Sigmoid colon (tissue), 7 donors: Measurements from ENCODE around the gene PRX. TPM values are rescaled to one million over a fixed set of nuclear protein-coding genes. Genes with fewer than 3 reads are reported as not detected.

Source experiments
- DNase-seq: peaks from one replicate; pipeline ENCODE4 v3.0.0-alpha.2; 2019
- H3K27ac ChIP-seq, 4 donors: fragments of 200-600 bp; sonication (generic); one replicate each; pipeline ENCODE4 v1.5.1; 2016 to 2019; ENCODE audit warnings: mild to moderate bottlenecking in 1 of 4
- H3K27me3 ChIP-seq, 3 donors: fragments of 200-600 bp; sonication (generic); one replicate each; pipeline ENCODE4 v1.5.1; 2019; ENCODE audit warnings: mild to moderate bottlenecking in 1 of 3
- H3K36me3 ChIP-seq, 4 donors: fragments of 200-600 bp; sonication (generic); one replicate each; pipeline ENCODE4 v1.5.1; 2016 to 2019
- H3K4me1 ChIP-seq, 4 donors: fragments of 200-600 bp; sonication (generic); one replicate each; pipeline ENCODE4 v1.5.1; 2017 to 2019
- H3K4me3 ChIP-seq, 4 donors: fragments of 200-600 bp; sonication (generic); one replicate each; pipeline ENCODE4 v1.5.1; 2017 to 2019; ENCODE audit warnings: mild to moderate bottlenecking in 2 of 4, moderate library complexity in 1 of 4
- H3K9me3 ChIP-seq, 4 donors: fragments of 200-600 bp in 3 of 4; sonication (generic) in 3 of 4; one replicate each; pipeline versions ENCODE4 v1.5.1 to v1.6.1; 2013 to 2019
- EP300 ChIP-seq, 4 donors: sonication (generic); formaldehyde crosslinking; IDR thresholded peaks; one replicate each; pipeline ENCODE4 v1.6.1; 2017; ENCODE audit warnings: antibody characterized with exemption in 4 of 4
- POLR2A ChIP-seq, 2 donors: fragments of 450-650 bp; IDR thresholded peaks; one replicate each; pipeline ENCODE4 v1.6.1; 2016; ENCODE audit warnings: antibody characterized with exemption in 2 of 2, mild to moderate bottlenecking in 2 of 2, moderate library complexity in 2 of 2
- POLR2AphosphoS5 ChIP-seq, 4 donors: sonication (generic); formaldehyde crosslinking; IDR thresholded peaks; one replicate each; pipeline ENCODE4 v1.6.1; 2017; ENCODE audit warnings: antibody characterized with exemption in 4 of 4
- WGBS, 2 donors: extraction: QIAGEN DNeasy Blood & Tissue Kit; methylation state at CpG; one replicate each; pipeline ENCODE4 v1.1.7; 2013; 5-methylcytosine and 5-hydroxymethylcytosine counted together
- intact Hi-C: fragments of 100-400 bp; cut with DNase I; formaldehyde crosslinking; loops from one replicate; pipeline ENCODE4 v1.15.1; 2023
- polyA plus RNA-seq, 3 donors: library from polyadenylated mRNA; stranded (reverse); fragments of 200-250 nt; gene quantifications; one replicate each; pipeline ENCODE4 v1.2.3, GENCODE V29; 2013
- total RNA-seq, 4 donors: library from RNA; depleted of rRNA; stranded (reverse); fragments of >200 nt; gene quantifications; one replicate each; pipeline ENCODE4 v1.1.0, GENCODE V29; 2016
- TF ChIP-seq, protein P1 (sequence below), 4 experiments: fragments of 450-650 bp in 3 of 4; fragments of 200-600 bp in 1 of 4; IDR thresholded peaks; one replicate each; pipeline ENCODE4 v1.5.1; 2016 to 2019; ENCODE audit warnings: antibody characterized with exemption in 4 of 4, mild to moderate bottlenecking in 3 of 4, moderate library complexity in 2 of 4
- donor health status: healthy with polysubstance abuse.
- donor health status: Bipolar disorder and iron deficiency.
- donor health status: healthy.

Gene PRX
- total and polyA plus RNA-seq, 7 donors, result 0.69 to 8.6 (median 3.5) TPM

DNA sequence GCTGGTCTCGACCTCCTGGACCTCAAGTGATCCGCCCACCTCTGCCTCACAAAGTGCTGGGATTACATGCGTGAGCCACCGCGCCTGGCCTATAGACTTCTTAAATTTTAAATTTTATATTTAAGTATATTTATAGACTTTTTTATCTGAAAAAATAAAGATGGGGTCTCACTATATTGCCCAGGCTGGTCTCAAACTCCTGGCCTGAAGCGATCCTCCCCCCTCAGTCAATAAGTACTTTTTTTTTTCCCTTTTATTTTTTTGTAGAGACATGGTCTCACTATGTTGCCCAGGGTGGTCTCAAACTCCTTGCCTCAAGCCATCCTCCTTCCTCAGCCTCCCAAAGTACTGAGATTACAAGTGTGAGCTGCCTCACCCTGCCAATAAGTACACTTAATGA is 10.8 kb upstream of the PRX start:
- Histone ChIP-seq H3K27me3 (no peaks in the 10 kb centered on the region), H3K36me3 (peaks cover 6 to 12% (median 9%) of the 10 kb centered on the region in 4 donors), H3K4me3 (peak overlapping the region in 2 of 4 donors; percentile 74 to 98), H3K4me1 (peaks cover 0 to 47% (median 37%) of the 10 kb centered on the region in 4 donors), H3K27ac (peak overlapping the region; percentile 95 to 100 (median 99)), H3K9me3 (no peaks in the 10 kb centered on the region)
- intact Hi-C loops, result loop anchor here (5.0 to 10.0 kb wide), 4 partner anchors 77 to 178 kb away; partner anchors contain the start of genes AKT2, C19orf47, LTBP4 and PLD3
- DNase-seq, result no peak
- TF ChIP-seq POLR2AphosphoS5 (IDR thresholded peaks at IDR 0.05), result no peak
- TF ChIP-seq, protein P1, sequence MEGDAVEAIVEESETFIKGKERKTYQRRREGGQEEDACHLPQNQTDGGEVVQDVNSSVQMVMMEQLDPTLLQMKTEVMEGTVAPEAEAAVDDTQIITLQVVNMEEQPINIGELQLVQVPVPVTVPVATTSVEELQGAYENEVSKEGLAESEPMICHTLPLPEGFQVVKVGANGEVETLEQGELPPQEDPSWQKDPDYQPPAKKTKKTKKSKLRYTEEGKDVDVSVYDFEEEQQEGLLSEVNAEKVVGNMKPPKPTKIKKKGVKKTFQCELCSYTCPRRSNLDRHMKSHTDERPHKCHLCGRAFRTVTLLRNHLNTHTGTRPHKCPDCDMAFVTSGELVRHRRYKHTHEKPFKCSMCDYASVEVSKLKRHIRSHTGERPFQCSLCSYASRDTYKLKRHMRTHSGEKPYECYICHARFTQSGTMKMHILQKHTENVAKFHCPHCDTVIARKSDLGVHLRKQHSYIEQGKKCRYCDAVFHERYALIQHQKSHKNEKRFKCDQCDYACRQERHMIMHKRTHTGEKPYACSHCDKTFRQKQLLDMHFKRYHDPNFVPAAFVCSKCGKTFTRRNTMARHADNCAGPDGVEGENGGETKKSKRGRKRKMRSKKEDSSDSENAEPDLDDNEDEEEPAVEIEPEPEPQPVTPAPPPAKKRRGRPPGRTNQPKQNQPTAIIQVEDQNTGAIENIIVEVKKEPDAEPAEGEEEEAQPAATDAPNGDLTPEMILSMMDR (IDR thresholded peaks at IDR 0.05), result no peak
- no peak for TF ChIP-seq POLR2A (IDR thresholded peaks at IDR 0.05)
- no peak for TF ChIP-seq EP300 (IDR thresholded peaks at IDR 0.05)
- 92 to 93% methylated on average over 6 of the region's 6 CpGs for WGBS, 2 donors

DNA sequence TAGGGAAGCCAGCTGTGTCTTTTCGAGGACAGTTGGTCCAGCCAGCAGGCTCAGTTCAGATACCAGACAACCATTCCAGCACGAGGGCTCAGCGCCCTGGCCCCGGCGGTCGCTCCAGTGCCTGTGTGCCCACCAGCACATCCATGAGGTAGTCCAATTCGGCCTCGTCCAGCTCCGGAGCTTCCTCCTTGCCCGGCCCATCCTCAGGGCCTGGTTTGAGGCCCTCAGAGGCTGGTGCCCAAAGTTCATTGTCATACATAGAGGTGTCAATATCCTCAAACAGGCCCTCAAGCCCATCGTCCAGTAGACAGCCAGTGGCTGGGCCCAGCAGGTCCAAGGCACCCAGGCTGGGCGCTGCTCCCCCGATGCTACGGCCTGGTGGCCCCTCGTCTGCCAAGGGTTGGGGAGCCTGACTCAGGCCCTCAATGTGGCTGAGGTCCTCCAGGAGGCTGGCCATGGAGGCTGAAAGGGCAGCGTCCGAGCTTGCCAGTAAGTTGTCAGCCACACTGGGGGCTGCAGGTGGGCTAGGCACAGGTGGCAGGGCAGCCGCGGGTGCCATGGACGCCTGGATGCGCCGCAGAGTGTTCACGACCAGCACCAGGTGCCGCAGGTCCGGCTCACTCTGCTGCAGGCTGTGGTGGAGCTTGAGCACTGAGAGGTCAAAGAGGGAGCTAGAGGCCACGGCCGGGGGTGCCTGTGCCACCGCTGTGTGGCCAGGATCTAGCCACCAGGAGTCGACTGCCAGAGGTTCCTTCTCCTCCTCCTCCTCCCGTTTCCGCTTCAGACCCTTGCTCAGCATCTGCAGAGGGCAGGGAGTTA is 9.8 kb upstream of the PRX start:
- 90 to 92% methylated on average over 31 of the region's 31 CpGs for WGBS, 2 donors
- no peaks in the 10 kb centered on the region for H3K9me3 ChIP-seq
- H3K36me3 ChIP-seq, result peaks cover 6 to 12% (median 9%) of the 10 kb centered on the region in 4 donors
- TF ChIP-seq, protein P1 (IDR thresholded peaks at IDR 0.05), result no peak
- TF ChIP-seq POLR2AphosphoS5 (IDR thresholded peaks at IDR 0.05) (no peak), EP300 (IDR thresholded peaks at IDR 0.05) (no peak), POLR2A (IDR thresholded peaks at IDR 0.05) (no peak)
- intact Hi-C loops, result loop anchor here (5.0 to 10.0 kb wide), 4 partner anchors 76 to 179 kb away; partner anchors contain the start of genes AKT2, C19orf47, LTBP4 and PLD3
- no peak for DNase-seq
- H3K4me1 ChIP-seq, result peaks cover 0 to 47% (median 37%) of the 10 kb centered on the region in 4 donors
- peak overlapping the region in 1 of 4 donors; percentile 12 for H3K4me3 ChIP-seq
- H3K27me3 ChIP-seq, result no peaks in the 10 kb centered on the region
- peak overlapping the region; percentile 95 to 100 (median 99) for H3K27ac ChIP-seq

GRCh38 chr19:40421993-40422747 is 9.0 kb upstream of the PRX start:
- Histone ChIP-seq H3K9me3 (no peaks in the 10 kb centered on the region), H3K4me1 (peaks cover 0 to 47% (median 37%) of the 10 kb centered on the region in 4 donors), H3K36me3 (peaks cover 6 to 12% (median 9%) of the 10 kb centered on the region in 4 donors), H3K4me3 (peak overlapping the region in 2 of 4 donors; percentile 67 to 68), H3K27me3 (no peaks in the 10 kb centered on the region), H3K27ac (peak overlapping the region; percentile 95 to 100 (median 99))
- peak in 1 of 4 donors; percentile 59 for TF ChIP-seq EP300 (IDR thresholded peaks at IDR 0.05)
- no peak for TF ChIP-seq POLR2A (IDR thresholded peaks at IDR 0.05)
- TF ChIP-seq POLR2AphosphoS5 (IDR thresholded peaks at IDR 0.05), result peak; percentile 27 to 87 (median 64)
- DNase-seq, result no peak
- 64 to 77% methylated on average over 16 of the region's 16 CpGs for WGBS, 2 donors
- intact Hi-C loops, result loop anchor here (1.0 to 10.0 kb wide), 5 partner anchors 22 to 180 kb away; partner anchors contain the start of genes AKT2, C19orf47, LTBP4 and PLD3

DNA sequence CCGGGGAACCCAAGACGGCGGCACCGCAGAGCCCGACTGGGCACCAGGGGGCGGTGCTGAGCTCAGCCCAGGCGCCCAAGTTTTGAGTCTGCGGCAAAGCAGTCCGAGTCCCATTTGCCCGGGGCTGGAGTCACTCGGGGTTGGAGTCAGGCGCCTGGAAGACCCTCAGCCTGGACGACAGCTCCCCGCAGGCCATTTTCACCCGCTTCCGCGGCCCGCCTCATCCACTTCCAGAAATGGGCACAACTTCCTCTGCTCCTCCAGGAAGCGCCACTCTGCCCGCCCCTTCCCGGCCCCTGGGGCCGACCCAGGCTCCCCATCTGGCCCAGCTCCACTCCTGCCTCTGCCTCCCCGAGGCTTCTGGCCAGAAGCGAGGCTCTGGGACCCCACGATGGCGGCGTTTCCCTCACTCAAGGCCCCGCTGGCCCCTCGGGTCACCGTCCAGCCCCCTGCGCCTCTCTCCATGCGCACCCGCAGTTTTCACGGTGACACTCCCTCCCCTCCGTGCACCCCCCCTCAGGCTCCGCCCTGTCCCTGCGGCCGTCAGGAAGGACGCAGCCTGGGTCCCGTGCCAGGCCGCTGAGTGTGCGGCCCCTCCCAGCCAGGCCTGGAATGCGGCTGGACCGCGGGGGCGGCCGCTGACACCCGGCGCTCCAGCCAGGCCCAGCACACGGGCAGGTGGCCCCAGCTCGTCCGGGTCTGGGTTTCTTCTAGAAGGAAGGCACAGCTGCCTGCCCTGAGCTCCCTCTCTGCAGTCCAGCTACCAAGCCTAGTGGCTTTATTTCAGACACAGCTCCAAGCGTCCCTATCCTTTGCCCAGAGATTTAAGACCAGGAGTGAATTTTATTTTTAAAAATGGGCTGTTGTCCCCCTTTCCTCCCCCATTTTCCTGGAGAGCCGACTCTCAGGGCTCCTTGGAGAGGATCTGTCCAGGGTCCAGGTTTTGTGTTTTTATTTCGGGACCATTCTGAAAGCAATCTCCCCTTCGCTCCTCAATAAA is 7.9 kb upstream of the PRX start:
- Histone ChIP-seq H3K4me3 (peak overlapping the region; percentile 61 to 68 (median 68)), H3K9me3 (no peaks in the 10 kb centered on the region), H3K36me3 (peaks cover 6 to 12% (median 9%) of the 10 kb centered on the region in 4 donors), H3K4me1 (peaks cover 0 to 38% (median 35%) of the 10 kb centered on the region in 4 donors), H3K27me3 (no peaks in the 10 kb centered on the region), H3K27ac (peak overlapping the region; percentile 95 to 100 (median 99))
- intact Hi-C loops, result loop anchor here (1.0 to 10.0 kb wide), 6 partner anchors 23 to 181 kb away; partner anchors contain the start of genes AKT2, C19orf47, LTBP4 and PLD3
- DNase-seq, result peak; percentile 98
- 1 to 3% methylated on average over 56 of the region's 56 CpGs for WGBS, 2 donors
- TF ChIP-seq POLR2AphosphoS5 (IDR thresholded peaks at IDR 0.05) (peak; percentile 90 to 97 (median 96)), EP300 (IDR thresholded peaks at IDR 0.05) (peak in 2 of 4 donors; percentile 64 to 77), POLR2A (IDR thresholded peaks at IDR 0.05) (peak; percentile 95 to 96)
- TF ChIP-seq, protein P1 (IDR thresholded peaks at IDR 0.05), result peak; percentile 82 to 96 (median 90)
